ENCODE data around the gene CARD11.

CARD11 gene

GRCh38 chr7:2884161-2884560 lies 159.5 kb downstream of the CARD11 start:
- no peak for TF ChIP-seq CTCF (conservative IDR thresholded peaks at IDR 0.05)
- H3K27ac ChIP-seq: peak overlapping the region; percentile 60

- no peak for TF ChIP-seq CTCF (conservative IDR thresholded peaks at IDR 0.05)
- H3K27ac ChIP-seq: peak overlapping the region; percentile 60; the same call in 1 of the 2 replicates
Observed at GRCh38 chr7:2883101-2883500, 160.6 kb downstream of the CARD11 start.

GRCh38 chr7:2882111-2882510 lies 161.6 kb downstream of the CARD11 start:
- TF ChIP-seq CTCF (conservative IDR thresholded peaks at IDR 0.05): no peak

GRCh38 chr7:2880874-2881533 lies 162.7 kb downstream of the CARD11 start:
- no peak overlapping the region for H3K27ac ChIP-seq
- TF ChIP-seq CTCF (conservative IDR thresholded peaks at IDR 0.05): no peak

More at GRCh38 chr7:2882111-2882510, 161.6 kb downstream of the CARD11 start:
- H3K27ac ChIP-seq: no peak overlapping the region

GRCh38 chr7:2880051-2880450 lies 163.6 kb downstream of the CARD11 start:
- H3K27ac ChIP-seq: no peak overlapping the region
- no peak for TF ChIP-seq CTCF (conservative IDR thresholded peaks at IDR 0.05)

GRCh38 chr7:2879354-2879753 lies 164.3 kb downstream of the CARD11 start:
- no peak overlapping the region for H3K27ac ChIP-seq
- TF ChIP-seq CTCF (conservative IDR thresholded peaks at IDR 0.05): no peak

GRCh38 chr7:2878306-2878705 lies 165.4 kb downstream of the CARD11 start:
- H3K27ac ChIP-seq: no peak overlapping the region
- TF ChIP-seq CTCF (conservative IDR thresholded peaks at IDR 0.05): no peak

Measured in VCaP (cell line).